Muscle of leg (tissue), 11 donors: Measurements from ENCODE around the gene TSTD2. TPM values are rescaled to one million over a fixed set of nuclear protein-coding genes. Genes with fewer than 3 reads are reported as not detected.
A peak's percentile ranks its signal among the peaks of the same experiment; 100 is the strongest.

Experiments used
- DNase-seq: peaks from one replicate; pipeline ENCODE4 v3.0.0; 2013
- H3K27ac ChIP-seq: one replicate; pipeline ENCODE4 v1.5.1; 2013; ENCODE audit warnings: mild to moderate bottlenecking, low read length, control low read depth
- H3K27me3 ChIP-seq: one replicate; pipeline ENCODE4 v1.6.1; 2013; ENCODE audit warnings: low read length; ENCODE audit not compliant: control insufficient read depth, insufficient read depth
- H3K36me3 ChIP-seq: one replicate; pipeline ENCODE4 v1.6.1; 2013; ENCODE audit warnings: low read length; ENCODE audit not compliant: control insufficient read depth, insufficient read depth
- H3K4me1 ChIP-seq: one replicate; pipeline ENCODE4 v1.6.1; 2013; ENCODE audit warnings: low read length; ENCODE audit not compliant: control insufficient read depth, insufficient read depth
- H3K4me3 ChIP-seq: one replicate; pipeline ENCODE4 v1.5.1; 2013; ENCODE audit warnings: low read length, control low read depth
- H3K9me3 ChIP-seq: replicated peaks from 2 replicates; pipeline ENCODE4 v1.6.1; 2013; ENCODE audit warnings: low read depth, low read length; ENCODE audit not compliant: control insufficient read depth
- WGBS: methylation state at CpG from one replicate; pipeline ENCODE4 v1.1.5; 2013; ENCODE audit warnings: missing lambda C conversion rate; ENCODE audit not compliant: insufficient coverage; 5-methylcytosine and 5-hydroxymethylcytosine counted together
- polyA plus RNA-seq, 8 donors: library from polyadenylated mRNA; unstranded; fragments of 120-200 nt; gene quantifications; one replicate each; pipeline versions ENCODE4 v1.2.1 to v1.2.3, GENCODE V29; 2013; ENCODE audit warnings: inconsistent platforms in 1 of 8, low replicate concordance in 1 of 8; ENCODE audit not compliant: insufficient read length in 8 of 8, insufficient read depth in 1 of 8
- total RNA-seq: library from RNA; stranded (reverse); fragments of 120-200 nt; gene quantifications from one replicate; pipeline ENCODE4 v1.2.4, GENCODE V29; 2013

TSTD2 gene
- total and polyA plus RNA-seq, 9 donors = 17.6 to 30.4 (median 19.6) TPM

GRCh38 chr9:97665742-97666141 lies 32.6 kb upstream of the TSTD2 start:
- Histone ChIP-seq H3K4me3 (no peak overlapping the region), H3K9me3 (no peaks in the 10 kb centered on the region), H3K36me3 (peaks cover 54% of the 10 kb centered on the region), H3K4me1 (no peaks in the 10 kb centered on the region), H3K27ac (no peak overlapping the region), H3K27me3 (no peaks in the 10 kb centered on the region)
- WGBS = no CpG with 5 or more reads among the region's 3 CpGs
- no peak for DNase-seq

GRCh38 chr9:97660847-97661246 lies 27.7 kb upstream of the TSTD2 start:
- no CpG with 5 or more reads among the region's 2 CpGs for WGBS
- no peak overlapping the region for H3K4me3 ChIP-seq
- H3K36me3 ChIP-seq = peaks cover 48% of the 10 kb centered on the region
- no peak for DNase-seq
- no peaks in the 10 kb centered on the region for H3K4me1 ChIP-seq
- H3K27ac ChIP-seq = no peak overlapping the region
- H3K27me3 ChIP-seq = no peaks in the 10 kb centered on the region
- H3K9me3 ChIP-seq = no peaks in the 10 kb centered on the region

GRCh38 chr9:97660340-97660739 lies 27.2 kb upstream of the TSTD2 start:
- Histone ChIP-seq H3K36me3 (peaks cover 51% of the 10 kb centered on the region), H3K9me3 (no peaks in the 10 kb centered on the region), H3K27me3 (no peaks in the 10 kb centered on the region), H3K4me1 (no peaks in the 10 kb centered on the region), H3K27ac (no peak overlapping the region), H3K4me3 (no peak overlapping the region)
- DNase-seq = peak; percentile 28
- no CpG with 5 or more reads among the region's 5 CpGs for WGBS

GRCh38 chr9:97659771-97660170 lies 26.6 kb upstream of the TSTD2 start:
- Histone ChIP-seq H3K27me3 (no peaks in the 10 kb centered on the region), H3K4me1 (no peaks in the 10 kb centered on the region), H3K4me3 (no peak overlapping the region), H3K9me3 (no peaks in the 10 kb centered on the region), H3K27ac (no peak overlapping the region), H3K36me3 (peaks cover 49% of the 10 kb centered on the region)
- 100% methylated on average over 1 of the region's 3 CpGs for WGBS
- DNase-seq = no peak

GRCh38 chr9:97658707-97659106 lies 25.5 kb upstream of the TSTD2 start:
- H3K27ac ChIP-seq = no peak overlapping the region
- no peak overlapping the region for H3K4me3 ChIP-seq
- no peaks in the 10 kb centered on the region for H3K9me3 ChIP-seq
- peaks cover 40% of the 10 kb centered on the region for H3K36me3 ChIP-seq
- no CpG with 5 or more reads among the region's 1 CpG for WGBS
- no peaks in the 10 kb centered on the region for H3K27me3 ChIP-seq
- no peak for DNase-seq
- H3K4me1 ChIP-seq = no peaks in the 10 kb centered on the region

- Histone ChIP-seq H3K27ac (no peak overlapping the region), H3K36me3 (peaks cover 37% of the 10 kb centered on the region), H3K4me3 (no peak overlapping the region), H3K9me3 (no peaks in the 10 kb centered on the region), H3K4me1 (no peaks in the 10 kb centered on the region), H3K27me3 (no peaks in the 10 kb centered on the region)
- no peak for DNase-seq
- WGBS = 90% methylated on average over 2 of the region's 3 CpGs
These were observed 18.5 kb upstream of the TSTD2 start for GRCh38 chr9:97651646-97652045.

- no peak overlapping the region for H3K4me3 ChIP-seq
- no peaks in the 10 kb centered on the region for H3K4me1 ChIP-seq
- no peaks in the 10 kb centered on the region for H3K9me3 ChIP-seq
- no peak overlapping the region for H3K27ac ChIP-seq
- no peaks in the 10 kb centered on the region for H3K27me3 ChIP-seq
- peaks cover 30% of the 10 kb centered on the region for H3K36me3 ChIP-seq
- DNase-seq = no peak
- 95% methylated on average over 4 of the region's 5 CpGs for WGBS
These were observed 14.8 kb upstream of the TSTD2 start for GRCh38 chr9:97647996-97648395.

GRCh38 chr9:97645720-97646119 lies 12.6 kb upstream of the TSTD2 start:
- Histone ChIP-seq H3K27ac (no peak overlapping the region), H3K36me3 (peaks cover 21% of the 10 kb centered on the region), H3K27me3 (no peaks in the 10 kb centered on the region), H3K4me1 (no peaks in the 10 kb centered on the region), H3K9me3 (no peaks in the 10 kb centered on the region), H3K4me3 (no peak overlapping the region)
- DNase-seq = no peak

GRCh38 chr9:97640325-97640724 lies 7.2 kb upstream of the TSTD2 start:
- peaks cover 11% of the 10 kb centered on the region for H3K36me3 ChIP-seq
- no peaks in the 10 kb centered on the region for H3K27me3 ChIP-seq
- H3K4me1 ChIP-seq = peaks cover 4% of the 10 kb centered on the region
- H3K9me3 ChIP-seq = no peaks in the 10 kb centered on the region
- no CpG with 5 or more reads among the region's 2 CpGs for WGBS
- no peak overlapping the region for H3K27ac ChIP-seq
- no peak overlapping the region for H3K4me3 ChIP-seq
- no peak for DNase-seq

- Histone ChIP-seq H3K27ac (no peak overlapping the region), H3K4me1 (peaks cover 9% of the 10 kb centered on the region), H3K27me3 (no peaks in the 10 kb centered on the region), H3K9me3 (no peaks in the 10 kb centered on the region), H3K4me3 (no peak overlapping the region), H3K36me3 (peaks cover 4% of the 10 kb centered on the region)
- no CpG with 5 or more reads among the region's 3 CpGs for WGBS
- no peak for DNase-seq
These were observed 5.5 kb upstream of the TSTD2 start for GRCh38 chr9:97638666-97639065.

- DNase-seq = no peak
- Histone ChIP-seq H3K27ac (no peak overlapping the region), H3K27me3 (no peaks in the 10 kb centered on the region), H3K4me3 (no peak overlapping the region), H3K9me3 (no peaks in the 10 kb centered on the region), H3K4me1 (peaks cover 13% of the 10 kb centered on the region), H3K36me3 (no peaks in the 10 kb centered on the region)
- 90% methylated on average over 2 of the region's 3 CpGs for WGBS
These were observed 3.7 kb upstream of the TSTD2 start for GRCh38 chr9:97636903-97637302.
